A172 (cell line): Measurements from ENCODE around the gene ADAR. TPM values are rescaled to one million over a fixed set of nuclear protein-coding genes. Genes with fewer than 3 reads are reported as not detected.
A peak's percentile ranks its signal among the peaks of the same experiment; 100 is the strongest.

Experiments used
- DNase-seq: peaks from one replicate; pipeline ENCODE4 v3.0.0-alpha.2; 2015; ENCODE audit warnings: low spot score
- total RNA-seq: library from RNA; depleted of rRNA; stranded (reverse); fragments of >200 nt; shearing (Covaris generic); gene quantifications from 2 replicates; pipeline ENCODE4 v1.2.3, GENCODE V29; 2014

The ADAR gene
- total RNA-seq, 1 experiment from 2014 or later: 119 TPM

DNA sequence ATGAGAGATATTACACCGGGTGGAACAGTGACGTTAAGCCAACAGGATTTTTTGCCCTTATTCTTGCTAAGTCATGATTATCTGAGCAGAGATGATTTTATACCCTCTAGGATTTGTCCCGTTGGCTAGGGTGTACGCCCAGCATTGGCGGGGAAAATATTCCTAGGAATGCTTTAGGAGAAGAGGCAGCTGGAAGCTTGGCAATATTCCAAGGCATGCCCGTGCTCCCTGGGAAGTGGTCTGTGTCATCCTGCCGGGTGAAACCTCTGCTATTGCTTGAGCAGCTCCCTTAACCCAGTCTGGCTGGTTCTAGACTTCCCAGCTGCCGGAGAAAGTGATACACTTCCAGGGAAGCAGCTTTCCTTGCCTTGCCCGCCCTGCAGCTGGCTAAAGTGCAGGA lies 24.2 kb downstream of the ADAR start:
- peak; percentile 45 for DNase-seq

DNA sequence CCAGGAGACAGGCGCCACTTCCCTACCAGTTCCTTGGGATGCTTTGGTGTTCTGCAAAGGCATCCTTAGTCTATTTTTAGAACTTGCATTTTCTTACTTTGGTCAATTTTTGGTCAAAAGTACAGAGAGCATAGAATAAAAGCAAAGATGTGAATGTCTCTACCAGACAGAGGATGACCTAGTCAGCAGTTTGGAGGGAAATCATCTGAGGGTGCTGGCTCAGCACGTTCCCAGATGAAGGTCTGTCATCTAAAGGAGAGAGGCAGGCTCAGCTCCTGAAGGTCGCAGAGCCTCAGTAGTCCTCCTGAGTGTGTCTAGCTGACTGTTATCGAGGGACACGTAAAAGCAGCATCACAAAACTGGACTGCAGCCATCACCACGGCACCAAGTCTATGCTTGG lies 25.1 kb downstream of the ADAR start:
- DNase-seq: no peak

- DNase-seq: no peak
Measured at GRCh38 chr1:154581766-154582165, 26.2 kb downstream of the ADAR start.

GRCh38 chr1:154579374-154579773 lies 28.6 kb downstream of the ADAR start:
- no peak for DNase-seq

DNA sequence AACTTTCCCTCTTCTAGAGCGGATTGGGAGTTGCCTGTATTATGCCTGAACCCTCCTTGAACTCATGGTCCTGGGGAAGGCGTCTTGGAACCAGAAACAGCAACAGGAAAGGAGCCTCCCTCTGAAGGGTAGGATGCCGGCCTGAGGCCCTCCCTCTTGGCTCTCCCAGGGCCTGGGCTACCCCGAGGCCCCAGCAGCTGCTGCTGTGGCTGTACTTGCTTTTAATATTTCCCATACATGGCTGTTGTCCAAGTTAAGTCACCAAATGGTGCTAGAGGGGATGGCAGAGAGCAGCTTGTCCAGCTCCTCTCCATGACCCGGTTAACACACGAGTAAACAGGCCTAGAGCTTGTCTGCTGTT lies 29.9 kb downstream of the ADAR start:
- no peak for DNase-seq

- DNase-seq: no peak
Measured at GRCh38 chr1:154577346-154578057, 30.5 kb downstream of the ADAR start.

- no peak for DNase-seq
Measured at GRCh38 chr1:154575951-154576566, 31.9 kb downstream of the ADAR start.

DNA sequence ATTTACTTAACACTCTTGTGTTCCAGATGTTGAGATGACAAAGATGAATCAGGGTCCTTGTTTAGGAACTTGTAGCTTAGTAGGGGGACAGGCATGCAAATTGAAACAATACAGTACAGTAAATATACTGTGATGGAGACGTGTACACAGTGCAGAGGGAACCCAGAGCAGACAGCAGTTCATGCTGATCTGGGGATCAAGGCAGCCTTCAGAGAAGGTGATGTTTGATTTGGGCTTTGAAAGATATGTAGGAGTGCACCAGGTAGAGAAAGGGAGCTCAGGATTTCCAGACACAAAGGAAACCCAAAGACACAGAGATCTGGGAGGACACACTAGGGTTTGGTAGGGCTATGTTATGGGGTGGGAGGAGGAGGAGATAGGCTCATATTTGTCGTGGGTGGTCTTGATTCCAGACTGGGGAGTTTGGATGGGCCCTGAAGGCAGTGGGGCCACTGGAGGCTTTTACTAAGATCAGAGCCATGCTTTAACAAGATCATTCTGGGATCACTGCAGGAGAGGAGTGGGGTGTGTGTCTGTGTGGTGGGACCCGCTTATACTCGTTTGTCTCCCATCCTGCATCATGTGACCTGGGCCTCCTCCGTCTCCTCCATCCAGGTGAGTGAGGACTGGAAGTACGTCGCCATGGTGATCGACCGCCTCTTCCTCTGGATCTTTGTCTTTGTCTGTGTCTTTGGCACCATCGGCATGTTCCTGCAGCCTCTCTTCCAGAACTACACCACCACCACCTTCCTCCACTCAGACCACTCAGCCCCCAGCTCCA lies 32.6 kb downstream of the ADAR start:
- DNase-seq: no peak

- peak; percentile 39 for DNase-seq
Measured at GRCh38 chr1:154574716-154575115, 33.3 kb downstream of the ADAR start.

- DNase-seq: no peak
Measured at GRCh38 chr1:154573168-154573510, 34.8 kb downstream of the ADAR start.

DNA sequence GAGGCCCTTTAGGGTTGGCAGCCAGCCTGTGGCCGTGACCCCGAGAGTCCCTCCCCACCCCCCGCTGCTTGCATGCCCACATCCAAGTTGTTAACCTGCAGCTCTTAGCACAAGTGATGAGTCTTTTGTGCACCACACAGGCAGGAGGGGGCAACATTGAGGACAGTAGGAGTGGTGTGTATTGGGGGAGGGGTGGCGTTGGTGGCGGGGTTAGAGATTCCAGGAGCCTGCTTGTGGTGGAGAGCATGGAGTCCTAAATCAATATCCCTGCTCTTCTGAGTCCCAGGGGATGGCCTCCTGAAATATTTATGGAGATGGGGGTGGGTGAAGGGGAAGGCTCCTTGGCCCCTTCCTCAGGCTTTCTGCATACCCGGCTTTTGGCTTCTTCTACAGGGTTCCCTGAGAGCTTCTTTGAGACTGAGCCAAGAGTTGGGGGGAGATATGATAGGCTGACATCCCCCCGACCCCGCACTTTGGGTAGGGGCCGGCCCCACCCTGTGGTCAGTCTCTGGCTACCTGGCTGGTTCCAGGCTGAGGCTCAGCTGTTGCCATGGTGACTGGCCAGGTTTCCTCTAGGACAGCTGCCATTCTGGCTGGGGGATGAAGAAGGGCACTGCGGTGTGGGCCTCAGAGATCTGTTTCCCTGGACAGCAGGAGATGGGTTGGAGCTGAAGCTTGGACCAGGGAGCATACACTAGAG lies 35.4 kb downstream of the ADAR start:
- no peak for DNase-seq

- no peak for DNase-seq
Measured at GRCh38 chr1:154571964-154572288, 36.1 kb downstream of the ADAR start.

DNA sequence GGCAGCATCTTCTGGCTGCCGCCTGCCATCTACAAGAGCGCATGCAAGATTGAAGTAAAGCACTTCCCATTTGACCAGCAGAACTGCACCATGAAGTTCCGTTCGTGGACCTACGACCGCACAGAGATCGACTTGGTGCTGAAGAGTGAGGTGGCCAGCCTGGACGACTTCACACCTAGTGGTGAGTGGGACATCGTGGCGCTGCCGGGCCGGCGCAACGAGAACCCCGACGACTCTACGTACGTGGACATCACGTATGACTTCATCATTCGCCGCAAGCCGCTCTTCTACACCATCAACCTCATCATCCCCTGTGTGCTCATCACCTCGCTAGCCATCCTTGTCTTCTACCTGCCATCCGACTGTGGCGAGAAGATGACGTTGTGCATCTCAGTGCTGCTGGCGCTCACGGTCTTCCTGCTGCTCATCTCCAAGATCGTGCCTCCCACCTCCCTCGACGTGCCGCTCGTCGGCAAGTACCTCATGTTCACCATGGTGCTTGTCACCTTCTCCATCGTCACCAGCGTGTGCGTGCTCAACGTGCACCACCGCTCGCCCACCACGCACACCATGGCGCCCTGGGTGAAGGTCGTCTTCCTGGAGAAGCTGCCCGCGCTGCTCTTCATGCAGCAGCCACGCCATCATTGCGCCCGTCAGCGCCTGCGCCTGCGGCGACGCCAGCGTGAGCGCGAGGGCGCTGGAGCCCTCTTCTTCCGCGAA lies 36.6 kb downstream of the ADAR start:
- DNase-seq: no peak

GRCh38 chr1:154568157-154568815 lies 39.7 kb downstream of the ADAR start:
- DNase-seq: no peak

DNA sequence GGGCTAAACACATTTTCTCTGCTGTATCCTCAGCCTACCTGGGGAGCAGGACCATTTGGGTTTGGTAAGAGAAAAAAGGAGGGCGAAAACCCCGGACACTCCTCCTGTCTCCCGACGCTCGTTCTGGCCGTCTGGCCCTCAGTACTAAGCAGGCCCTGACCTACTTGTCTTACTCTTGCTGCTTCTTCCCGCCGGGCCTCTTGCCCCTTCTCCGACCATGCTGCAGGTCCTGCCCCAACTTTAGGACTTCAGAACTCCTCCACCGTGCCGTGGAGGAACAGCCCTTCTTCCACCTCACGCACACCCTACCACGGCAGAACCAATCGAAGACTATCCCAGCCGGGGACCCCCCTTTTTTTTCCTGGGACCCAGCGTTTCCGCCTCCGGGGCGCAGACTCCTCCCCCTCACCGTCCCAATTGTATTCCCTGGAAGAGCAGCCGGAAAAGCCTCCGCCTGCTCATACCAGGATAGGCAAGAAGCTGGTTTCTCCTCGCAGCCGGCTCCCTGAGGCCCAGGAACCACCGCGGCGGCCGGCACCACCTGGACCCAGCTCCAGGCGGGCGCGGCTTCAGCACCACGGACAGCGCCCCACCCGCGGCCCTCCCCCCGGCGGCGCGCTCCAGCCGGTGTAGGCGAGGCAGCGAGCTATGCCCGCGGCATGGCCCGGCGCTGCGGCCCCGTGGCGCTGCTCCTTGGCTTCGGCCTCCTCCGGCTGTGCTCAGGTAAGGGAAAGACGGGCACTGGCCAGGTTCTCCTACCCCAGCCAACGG lies 40.4 kb downstream of the ADAR start, which contains the start of gene CHRNB2:
Gene CHRNB2, plus strand, starts transcription at position 393 of the 771 bp plus-strand sequence. Its CDS starts 267 bp downstream, at position 660.
- DNase-seq: peak; percentile 22

DNA sequence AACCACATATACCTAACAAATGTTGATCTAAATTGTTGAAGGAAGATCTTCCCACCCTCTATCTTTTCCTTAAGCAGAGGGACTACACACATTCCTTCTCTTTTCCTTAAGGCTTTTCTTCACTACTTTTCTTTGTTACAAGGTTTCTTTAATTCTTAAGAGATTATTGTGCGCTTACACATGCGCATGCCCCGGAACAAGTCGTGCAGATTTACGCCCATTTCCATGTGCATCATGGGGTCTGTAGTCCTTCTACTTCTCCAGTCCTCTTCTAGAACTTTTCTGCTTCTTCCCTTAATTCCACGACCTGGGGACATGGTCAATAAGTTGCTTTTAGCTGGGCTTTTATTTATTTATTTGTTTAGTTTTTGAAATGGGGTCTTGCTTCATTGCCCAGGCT lies 42.1 kb downstream of the ADAR start:
- no peak for DNase-seq

DNA sequence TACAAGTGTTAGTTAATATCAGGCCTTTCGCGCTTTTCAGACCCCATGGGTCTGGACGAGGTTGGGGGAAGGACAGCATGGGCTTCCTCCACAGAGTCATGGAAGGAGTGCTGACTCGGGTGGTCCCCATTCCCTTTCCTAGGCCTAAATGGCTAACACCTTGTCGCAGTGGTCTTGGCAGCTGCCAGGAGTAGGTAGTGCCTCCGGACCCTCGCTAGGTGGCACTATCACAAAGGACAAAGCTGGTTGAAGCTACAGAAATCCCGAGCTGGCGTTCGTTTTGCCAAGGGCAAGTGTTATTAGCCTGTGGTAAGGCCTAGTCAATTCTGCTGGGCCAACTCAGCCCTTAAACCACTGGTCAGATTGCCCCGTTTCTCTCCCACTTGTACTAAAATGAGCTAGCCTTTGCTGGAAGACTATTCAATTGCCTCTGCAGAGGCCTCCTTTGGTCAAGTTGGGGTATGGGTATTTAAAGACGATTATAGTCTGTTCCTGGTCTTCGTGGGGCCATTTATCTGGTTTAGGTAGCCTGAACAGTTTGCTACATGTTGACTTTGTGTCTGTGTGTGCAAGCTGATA lies 48.4 kb downstream of the ADAR start:
- DNase-seq: peak; percentile 96

GRCh38 chr1:154558720-154559465 lies 49.1 kb downstream of the ADAR start:
- DNase-seq: peak; percentile 97
